Testis (tissue), 3 donors: Measurements from ENCODE around the gene IL4I1. TPM values are rescaled to one million over a fixed set of nuclear protein-coding genes. Genes with fewer than 3 reads are reported as not detected.

Experiments
- DNase-seq: peaks from one replicate; pipeline ENCODE4 v3.0.0-alpha.2; 2019
- H3K27ac ChIP-seq, 2 donors: fragments of 200-600 bp; sonication (generic); one replicate each; pipeline ENCODE4 v1.5.1; 2019
- H3K27me3 ChIP-seq: fragments of 200-600 bp; sonication (generic); one replicate; pipeline ENCODE4 v1.5.1; 2019
- H3K36me3 ChIP-seq: fragments of 200-600 bp; sonication (generic); one replicate; pipeline ENCODE4 v1.5.1; 2017; ENCODE audit warnings: low read depth; ENCODE audit errors: missing control alignments
- H3K4me1 ChIP-seq: fragments of 200-600 bp; sonication (generic); one replicate; pipeline ENCODE4 v1.5.1; 2019
- H3K4me3 ChIP-seq, 2 donors: fragments of 200-600 bp; sonication (generic); one replicate each; pipeline ENCODE4 v1.5.1; 2017 to 2019
- H3K9me3 ChIP-seq: fragments of 200-600 bp; sonication (generic); one replicate; pipeline ENCODE4 v1.5.1; 2017
- CTCF ChIP-seq, 3 experiments: fragments of 450-650 bp in 2 of 3; fragments of 200-600 bp in 1 of 3; sonication (generic) in 1 of 3; IDR thresholded peaks; one replicate each; pipeline ENCODE4 v1.5.1; 2016 to 2019; ENCODE audit warnings: antibody characterized with exemption in 3 of 3, mild to moderate bottlenecking in 2 of 3, moderate library complexity in 1 of 3
- POLR2A ChIP-seq: fragments of 450-650 bp; IDR thresholded peaks from one replicate; pipeline ENCODE4 v1.6.1; 2017; ENCODE audit warnings: antibody characterized with exemption, mild to moderate bottlenecking, moderate library complexity
- WGBS, 2 donors: methylation state at CpG; one replicate each; pipeline ENCODE4 v1.1.5; 2018; 5-methylcytosine and 5-hydroxymethylcytosine counted together
- intact Hi-C: fragments of 100-400 bp; cut with DNase I; formaldehyde crosslinking; loops from one replicate; pipeline ENCODE4 v1.15.1; 2023; ENCODE audit warnings: low total_unique reads
- polyA plus RNA-seq: library from polyadenylated mRNA; stranded (reverse); fragments of 350-450 nt; fragmentation: Illumina TruSeq; extraction: RNeasy Lipid Tissue Mini Kit (QIAGEN cat#74804); gene quantifications from one replicate; pipeline ENCODE4 v1.2.3, GENCODE V29; 2014; ENCODE audit warnings: low read depth, low replicate concordance; ENCODE audit not compliant: insufficient read depth
- total RNA-seq, 2 donors: library from RNA; depleted of rRNA; stranded (reverse); fragments of >200 nt; gene quantifications; one replicate each; pipeline ENCODE4 v1.2.3, GENCODE V29; 2016

Gene IL4I1
- total and polyA plus RNA-seq, 3 donors from 2014 or later = 17.1 to 61.9 (median 20.4) TPM

DNA sequence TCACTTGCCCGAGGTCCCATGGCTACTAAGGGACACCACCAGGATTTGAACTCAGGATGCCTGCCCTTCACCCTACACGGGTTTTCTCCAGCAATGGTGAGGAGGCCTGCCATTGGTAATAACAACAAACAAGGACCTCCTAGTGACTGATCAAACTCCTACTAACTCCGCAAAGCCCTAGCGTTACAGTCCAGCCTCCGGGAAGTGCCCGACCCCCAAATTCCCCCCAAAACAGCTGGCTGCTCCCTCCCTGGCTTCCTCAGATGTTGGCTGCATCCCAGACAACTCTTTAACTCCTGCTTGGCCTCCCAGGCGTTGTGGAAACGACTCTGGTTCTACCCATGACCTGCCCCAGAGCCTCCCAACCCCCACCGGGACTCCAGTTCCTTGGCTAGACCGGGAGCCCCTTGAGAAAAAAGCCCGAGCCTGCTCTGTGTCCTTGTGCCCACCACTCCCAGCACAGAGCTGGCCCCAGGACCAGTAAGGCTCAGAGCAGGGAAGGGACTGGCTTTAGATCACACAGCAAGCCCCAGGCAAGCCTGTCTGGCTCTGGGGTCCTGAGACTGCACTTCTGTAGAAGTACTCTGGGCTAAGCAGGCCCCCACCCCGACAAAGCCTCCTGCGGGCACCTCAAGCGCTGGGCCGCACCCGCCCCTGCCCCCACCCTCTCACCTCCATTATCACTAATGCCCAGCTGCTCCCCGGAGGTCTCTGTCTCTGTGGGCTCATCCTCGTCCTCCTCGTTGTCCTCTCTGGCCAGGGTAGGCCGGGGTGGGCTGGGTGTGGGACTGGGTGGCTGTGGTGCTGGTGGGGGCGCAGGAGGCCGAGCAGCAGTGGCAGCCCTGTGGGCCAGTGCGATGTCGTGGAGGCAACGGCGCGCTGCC, 24.2 kb downstream of the IL4I1 start:
- Histone ChIP-seq H3K9me3 (no peaks in the 10 kb centered on the region), H3K36me3 (no peaks in the 10 kb centered on the region), H3K4me1 (peaks cover 32% of the 10 kb centered on the region), H3K27me3 (no peaks in the 10 kb centered on the region), H3K27ac (no peak overlapping the region), H3K4me3 (no peak overlapping the region)
- TF ChIP-seq CTCF (IDR thresholded peaks at IDR 0.05) (no peak), POLR2A (no peak)
- no peak for DNase-seq
- 76 to 86% methylated on average over 20 to 27 of the region's 27 CpGs for WGBS, 2 donors
- intact Hi-C loops = no loop called here

- intact Hi-C loops = no loop called here
- Histone ChIP-seq H3K4me1 (peaks cover 35% of the 10 kb centered on the region), H3K27ac (no peak overlapping the region), H3K4me3 (no peak overlapping the region), H3K36me3 (no peaks in the 10 kb centered on the region), H3K9me3 (no peaks in the 10 kb centered on the region), H3K27me3 (no peaks in the 10 kb centered on the region)
- no peak for DNase-seq
- WGBS, 2 donors = 87 to 97% methylated on average over 10 to 17 of the region's 17 CpGs
- TF ChIP-seq POLR2A (no peak), CTCF (IDR thresholded peaks at IDR 0.05) (no peak)
Measured at GRCh38 chr19:49871349-49871985, 25.2 kb downstream of the IL4I1 start.

GRCh38 chr19:49870309-49870901, 26.3 kb downstream of the IL4I1 start:
- DNase-seq = no peak
- intact Hi-C loops = no loop called here
- H3K4me1 ChIP-seq = peaks cover 41% of the 10 kb centered on the region
- 39 to 42% methylated on average over 7 to 15 of the region's 15 CpGs for WGBS, 2 donors
- peak overlapping the region; percentile 85 to 92 for H3K27ac ChIP-seq
- H3K4me3 ChIP-seq = peak overlapping the region in 1 of 2 donors; percentile 63
- no peak for TF ChIP-seq POLR2A
- no peak for TF ChIP-seq CTCF (IDR thresholded peaks at IDR 0.05)
- no peaks in the 10 kb centered on the region for H3K36me3 ChIP-seq
- H3K27me3 ChIP-seq = no peaks in the 10 kb centered on the region
- H3K9me3 ChIP-seq = no peaks in the 10 kb centered on the region

- peak; percentile 97 for DNase-seq
- 0 to 1% methylated on average over 15 to 67 of the region's 67 CpGs for WGBS, 2 donors
- TF ChIP-seq CTCF (IDR thresholded peaks at IDR 0.05) (peak in 2 of 3 experiments; percentile 39), POLR2A (peak; percentile 9)
- no peaks in the 10 kb centered on the region for H3K9me3 ChIP-seq
- intact Hi-C loops = no loop called here
- H3K4me3 ChIP-seq = peak overlapping the region; percentile 56 to 63
- H3K27ac ChIP-seq = peak overlapping the region; percentile 85 to 96
- H3K36me3 ChIP-seq = no peaks in the 10 kb centered on the region
- H3K4me1 ChIP-seq = peaks cover 42% of the 10 kb centered on the region
- no peaks in the 10 kb centered on the region for H3K27me3 ChIP-seq
Measured at GRCh38 chr19:49869484-49870308, 27.0 kb downstream of the IL4I1 start.
